ENCODE measurements around the gene BTRC. TPM values are rescaled to one million over a fixed set of nuclear protein-coding genes. Genes with fewer than 3 reads are reported as not detected.
A peak's percentile ranks its signal among the peaks of the same experiment; 100 is the strongest.

Gene BTRC
- total RNA-seq, 1 donor = 17.3 TPM

DNA sequence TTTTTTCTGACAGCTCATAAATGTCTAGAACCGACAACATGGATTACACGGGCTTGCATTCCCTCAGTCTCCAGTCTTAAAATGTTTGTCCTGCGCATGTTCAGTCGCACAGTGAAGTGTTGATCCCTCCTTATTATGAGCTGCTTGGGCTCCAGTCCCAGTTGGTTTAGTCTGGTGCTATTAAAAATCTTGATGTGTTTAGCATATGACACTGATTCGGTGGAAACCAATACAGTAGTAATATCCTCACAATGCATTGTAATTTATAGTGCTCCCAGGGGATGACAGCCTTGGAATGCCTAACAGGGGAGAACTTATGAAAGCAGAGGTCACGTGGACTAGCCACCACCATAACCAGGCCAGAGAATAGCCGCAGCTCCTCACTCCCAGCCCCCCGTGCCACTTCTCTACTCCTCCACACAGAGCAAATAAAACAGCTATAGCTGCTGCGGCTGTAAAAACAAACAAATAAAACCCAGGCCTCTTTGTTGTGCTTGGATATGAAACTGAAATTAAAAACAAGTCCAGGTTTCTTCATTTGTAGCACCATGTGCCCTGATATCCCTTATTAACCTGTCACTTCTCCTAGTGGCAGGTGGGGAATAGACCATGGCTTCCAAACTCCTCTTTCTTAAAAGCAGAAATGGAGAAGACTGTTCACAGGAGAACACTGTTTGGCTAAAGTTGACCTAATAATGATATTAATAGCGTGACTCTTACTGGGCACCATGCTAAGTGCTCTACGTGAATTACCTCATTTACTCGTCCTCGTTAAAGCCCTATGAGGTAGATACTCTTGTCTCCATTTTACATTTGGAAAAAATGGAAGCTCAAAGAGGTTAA is 241.8 kb downstream of the BTRC start:
- H3K4me3 ChIP-seq (ENCODE audit: low read depth, low read length) = no peak overlapping the region
- peak; percentile 90 for DNase-seq (ENCODE audit: low read depth)
- TF ChIP-seq, protein P1, sequence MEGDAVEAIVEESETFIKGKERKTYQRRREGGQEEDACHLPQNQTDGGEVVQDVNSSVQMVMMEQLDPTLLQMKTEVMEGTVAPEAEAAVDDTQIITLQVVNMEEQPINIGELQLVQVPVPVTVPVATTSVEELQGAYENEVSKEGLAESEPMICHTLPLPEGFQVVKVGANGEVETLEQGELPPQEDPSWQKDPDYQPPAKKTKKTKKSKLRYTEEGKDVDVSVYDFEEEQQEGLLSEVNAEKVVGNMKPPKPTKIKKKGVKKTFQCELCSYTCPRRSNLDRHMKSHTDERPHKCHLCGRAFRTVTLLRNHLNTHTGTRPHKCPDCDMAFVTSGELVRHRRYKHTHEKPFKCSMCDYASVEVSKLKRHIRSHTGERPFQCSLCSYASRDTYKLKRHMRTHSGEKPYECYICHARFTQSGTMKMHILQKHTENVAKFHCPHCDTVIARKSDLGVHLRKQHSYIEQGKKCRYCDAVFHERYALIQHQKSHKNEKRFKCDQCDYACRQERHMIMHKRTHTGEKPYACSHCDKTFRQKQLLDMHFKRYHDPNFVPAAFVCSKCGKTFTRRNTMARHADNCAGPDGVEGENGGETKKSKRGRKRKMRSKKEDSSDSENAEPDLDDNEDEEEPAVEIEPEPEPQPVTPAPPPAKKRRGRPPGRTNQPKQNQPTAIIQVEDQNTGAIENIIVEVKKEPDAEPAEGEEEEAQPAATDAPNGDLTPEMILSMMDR (IDR thresholded peaks at IDR 0.05; ENCODE audit: insufficient read depth, low read depth, low read length) = no peak

- TF ChIP-seq, protein P1 (IDR thresholded peaks at IDR 0.05; ENCODE audit: insufficient read depth, low read depth, low read length) = no peak
- no peak for DNase-seq (ENCODE audit: low read depth)
- no peak overlapping the region for H3K4me3 ChIP-seq (ENCODE audit: low read depth, low read length)
Measured at GRCh38 chr10:101597091-101597900, 243.3 kb downstream of the BTRC start.

DNA sequence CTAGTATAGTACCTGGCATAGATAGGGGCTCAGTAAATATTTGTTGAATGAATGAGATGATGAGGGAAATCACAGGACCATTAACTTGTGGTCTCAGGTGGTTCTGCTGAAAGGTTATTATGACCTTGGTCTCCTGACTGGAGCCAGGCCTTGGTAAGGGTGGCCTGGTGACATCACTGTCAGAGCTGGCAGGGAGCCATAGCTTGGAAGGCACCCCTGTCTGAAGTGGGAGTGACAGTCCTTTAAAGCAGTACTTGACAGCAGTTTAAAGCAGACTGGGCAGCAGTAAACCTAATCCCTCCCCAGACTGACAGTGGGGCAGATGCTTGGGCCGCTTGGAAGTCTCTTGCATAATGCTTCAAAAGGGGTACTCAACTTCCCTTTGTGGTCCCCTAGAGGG is 247.6 kb downstream of the BTRC start:
- DNase-seq (ENCODE audit: low read depth) = no peak
- TF ChIP-seq, protein P1 (IDR thresholded peaks at IDR 0.05; ENCODE audit: insufficient read depth, low read depth, low read length) = no peak

GRCh38 chr10:101602761-101603398 is 248.9 kb downstream of the BTRC start:
- DNase-seq (ENCODE audit: low read depth) = peak; percentile 70
- TF ChIP-seq, protein P1 (IDR thresholded peaks at IDR 0.05; ENCODE audit: insufficient read depth, low read depth, low read length) = peak; percentile 97
- no peak overlapping the region for H3K4me3 ChIP-seq (ENCODE audit: low read depth, low read length)

More for the DNA sequence above, 247.6 kb downstream of the BTRC start:
- H3K4me3 ChIP-seq (ENCODE audit: low read depth, low read length) = no peak overlapping the region

Small RNAs within 50 kb of the gene (small RNA-seq; reads per million reads assigned to genes)
- gene MIR3158-1 (3.8 reads per million, percentile 75 among the genes with 10 or more reads in this experiment), gene RNU2-43P (12.5 reads per million, percentile 91 among the genes with 10 or more reads in this experiment), gene RNU2-59P (80.5 reads per million, percentile 96 among the genes with 10 or more reads in this experiment)

Other genes with a start within 250 kb of the BTRC start
- gene TLX1, start 222.9 kb upstream of the BTRC start, total RNA-seq = not detected in 2 replicates
- not detected in 2 replicates for gene LBX1, start 124.7 kb upstream of the BTRC start, total RNA-seq
- gene POLL, start 234.1 kb downstream of the BTRC start, total RNA-seq = 8.2 and 9.3 TPM in 2 replicates
- gene DPCD, start 234.2 kb downstream of the BTRC start, total RNA-seq = 30.9 and 34.1 TPM in 2 replicates